PC-3 (cell line): ENCODE data around the gene EFEMP1.

Experiments used
- CTCF ChIP-seq: fragments of 300-600 bp; sonication (generic); conservative IDR thresholded peaks from 2 replicates; pipeline ENCODE4 v1.5.1; 2017; ENCODE audit warnings: antibody characterized with exemption, low read depth, mild to moderate bottlenecking, low read length
- EZH2 ChIP-seq: fragments of 300-600 bp; sonication (generic); IDR thresholded peaks from one replicate; pipeline ENCODE4 v1.6.1; 2017; ENCODE audit warnings: antibody characterized with exemption, mild to moderate bottlenecking, low read length; ENCODE audit not compliant: unreplicated experiment
- EZH2phosphoT487 ChIP-seq: fragments of 300-600 bp; sonication (generic); IDR thresholded peaks from 2 replicates; pipeline ENCODE4 v1.6.1; 2018; ENCODE audit warnings: mild to moderate bottlenecking, antibody characterized with exemption, low read length, borderline replicate concordance

DNA sequence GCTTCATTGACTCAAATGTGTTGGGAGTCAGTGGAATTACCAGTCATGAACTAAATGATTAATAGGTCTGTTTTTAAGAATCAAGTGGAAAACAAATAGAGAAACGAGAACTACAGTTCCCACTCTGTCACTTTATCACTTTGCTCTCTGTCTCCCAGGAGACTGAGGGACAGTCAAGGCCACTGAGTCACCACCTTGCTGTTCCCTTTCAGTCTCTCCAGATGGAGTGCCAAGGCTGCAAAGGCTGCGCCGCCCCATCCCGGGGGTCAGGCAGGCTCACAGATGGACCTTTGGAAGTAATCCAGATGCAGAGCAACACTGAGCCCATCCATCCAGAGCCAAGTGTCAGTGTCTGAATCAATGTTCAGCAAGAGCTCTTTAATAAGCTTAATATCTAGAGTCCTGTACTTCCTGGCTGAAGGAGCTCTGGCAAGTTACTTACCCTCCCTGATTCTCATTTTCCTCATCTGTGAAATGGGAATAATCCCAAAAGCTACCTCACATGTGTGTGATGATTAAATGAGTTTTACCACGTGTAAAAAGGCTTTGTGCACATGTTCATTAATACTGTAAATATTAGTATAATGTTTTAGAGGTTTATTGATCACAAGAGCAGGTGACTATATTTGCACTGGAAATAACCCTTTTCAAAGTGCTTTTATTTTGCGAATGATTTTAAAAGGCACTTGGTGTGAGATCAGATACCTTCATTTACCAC, 43.0 kb upstream of the EFEMP1 start:
- TF ChIP-seq CTCF (no peak), EZH2 (no peak), EZH2phosphoT487 (no peak)
